Measurements from ENCODE around the gene SLC16A5.

- TF ChIP-seq SPI1 (IDR thresholded peaks at IDR 0.05; ENCODE audit: low read depth, low read length), result no peak
- TF ChIP-seq POLR2A (IDR thresholded peaks at IDR 0.05; ENCODE audit: low read depth, low read length), result no peak
- no peak for TF ChIP-seq POU2F2 (IDR thresholded peaks at IDR 0.05; ENCODE audit: low read depth, low read length)
- no peak for TF ChIP-seq POLR2AphosphoS5 (IDR thresholded peaks at IDR 0.05; ENCODE audit: low read depth, low read length)
- no peak for TF ChIP-seq TAF1 (IDR thresholded peaks at IDR 0.05; ENCODE audit: low read depth, low read length)
Measured at GRCh38 chr17:75144816-75145512, 57.2 kb downstream of the SLC16A5 start.
